ENCODE data around the gene MGAM2. TPM values are rescaled to one million over a fixed set of nuclear protein-coding genes. Genes with fewer than 3 reads are reported as not detected.

Gene MGAM2
- total RNA-seq, 2 experiments from 2014 or later, result not detected

DNA sequence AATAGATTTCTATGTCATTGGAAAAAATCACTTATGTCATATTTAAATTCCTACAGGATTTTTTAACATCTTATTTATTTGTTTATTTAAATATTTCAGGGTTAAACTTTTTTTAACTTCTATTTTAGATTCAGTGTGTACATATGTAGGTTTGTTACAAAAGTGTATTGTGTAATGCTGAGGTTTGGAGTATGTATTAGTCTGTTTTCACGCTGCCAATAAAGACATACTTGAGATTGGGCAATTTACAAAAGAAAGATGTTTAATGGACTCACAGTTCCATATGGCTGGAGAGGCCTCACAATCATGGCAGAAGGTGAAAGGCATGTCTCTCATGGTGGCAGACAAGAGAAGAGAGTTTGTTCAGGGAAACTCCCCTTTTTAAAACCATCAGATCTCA lies 65.4 kb downstream of the MGAM2 start:
- TF ChIP-seq EZH2phosphoT487 (IDR thresholded peaks at IDR 0.05; ENCODE audit: borderline replicate concordance, low read depth, low read length), result no peak
- TF ChIP-seq CTCF (conservative IDR thresholded peaks at IDR 0.05; ENCODE audit: low read length), result no peak
- Histone ChIP-seq H3K4me3 (ENCODE audit: low read depth, low read length, poor library complexity, severe bottlenecking) (no peak overlapping the region), H3K36me3 (ENCODE audit: insufficient read depth, low read length) (no peaks in the 10 kb centered on the region), H3K9me3 (ENCODE audit: low read length) (no peaks in the 10 kb centered on the region), H3K79me2 (ENCODE audit: insufficient read depth, low read depth, low read length) (no peaks in the 10 kb centered on the region), H3K4me2 (ENCODE audit: low read length) (no peak overlapping the region), H2AFZ (ENCODE audit: low read length) (no peak overlapping the region), H4K20me1 (ENCODE audit: insufficient read depth, low read length) (no peaks in the 10 kb centered on the region), H3K9me2 (ENCODE audit: insufficient read depth, low read length) (no peaks in the 10 kb centered on the region; the same call in 1 of the 2 replicates), H3K27ac (ENCODE audit: low read depth, low read length, poor library complexity, severe bottlenecking) (no peak overlapping the region), H3K4me1 (ENCODE audit: insufficient read depth, low read length, poor library complexity, severe bottlenecking) (no peaks in the 10 kb centered on the region)
- intact Hi-C loops (cut with micrococcal nuclease; ENCODE audit: unreplicated experiment), result no loop called here
- CTCF ChIA-PET (ENCODE audit: unreplicated experiment), result no interaction called here
- BruUV-seq (replicated peaks), result no TSS peak
- DNase-seq (ENCODE audit: low spot score), result no peak
- POLR2A ChIA-PET, result no interaction called here

GRCh38 chr7:142177869-142178268 lies 66.4 kb downstream of the MGAM2 start:
- Histone ChIP-seq H3K9me2 (ENCODE audit: insufficient read depth, low read length) (no peaks in the 10 kb centered on the region; the same call in 1 of the 2 replicates), H3K9me3 (ENCODE audit: low read length) (no peaks in the 10 kb centered on the region), H3K4me3 (ENCODE audit: low read depth, low read length, poor library complexity, severe bottlenecking) (no peak overlapping the region), H4K20me1 (ENCODE audit: insufficient read depth, low read length) (no peaks in the 10 kb centered on the region), H3K27ac (ENCODE audit: low read depth, low read length, poor library complexity, severe bottlenecking) (no peak overlapping the region), H3K36me3 (ENCODE audit: insufficient read depth, low read length) (no peaks in the 10 kb centered on the region), H3K4me1 (ENCODE audit: insufficient read depth, low read length, poor library complexity, severe bottlenecking) (no peaks in the 10 kb centered on the region), H3K79me2 (ENCODE audit: insufficient read depth, low read depth, low read length) (no peaks in the 10 kb centered on the region), H3K4me2 (ENCODE audit: low read length) (no peak overlapping the region), H2AFZ (ENCODE audit: low read length) (no peak overlapping the region)
- ChIA-PET CTCF (ENCODE audit: unreplicated experiment) (no interaction called here), POLR2A (no interaction called here)
- TF ChIP-seq EZH2phosphoT487 (IDR thresholded peaks at IDR 0.05; ENCODE audit: borderline replicate concordance, low read depth, low read length), result no peak
- TF ChIP-seq CTCF (conservative IDR thresholded peaks at IDR 0.05; ENCODE audit: low read length), result no peak
- intact Hi-C loops (cut with micrococcal nuclease; ENCODE audit: unreplicated experiment), result no loop called here
- DNase-seq (ENCODE audit: low spot score), result no peak
- BruUV-seq (replicated peaks), result no TSS peak

DNA sequence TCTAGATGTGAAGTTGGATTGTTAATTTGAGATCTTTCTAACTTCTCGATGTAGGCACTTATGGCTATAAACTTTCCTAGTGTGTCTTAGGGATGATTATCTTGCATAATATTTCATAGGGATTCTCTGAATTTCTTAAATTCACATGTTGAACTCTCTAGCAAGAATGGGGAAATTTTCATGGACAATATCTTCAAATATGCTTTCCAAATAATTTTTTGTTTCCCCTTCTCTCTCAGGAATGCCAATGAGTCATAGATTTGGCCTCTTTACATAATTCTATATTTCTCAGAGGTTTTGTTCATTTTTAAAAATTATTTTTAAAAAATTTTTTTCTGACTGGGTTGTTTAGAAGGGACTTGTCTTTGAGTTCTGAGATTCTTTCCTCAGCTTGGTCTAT lies 68.9 kb downstream of the MGAM2 start:
- H3K4me1 ChIP-seq (ENCODE audit: insufficient read depth, low read length, poor library complexity, severe bottlenecking), result no peaks in the 10 kb centered on the region
- no peaks in the 10 kb centered on the region; the same call in 1 of the 2 replicates for H3K9me2 ChIP-seq (ENCODE audit: insufficient read depth, low read length)
- no peaks in the 10 kb centered on the region for H3K9me3 ChIP-seq (ENCODE audit: low read length)
- no peak overlapping the region for H2AFZ ChIP-seq (ENCODE audit: low read length)
- H3K27ac ChIP-seq (ENCODE audit: low read depth, low read length, poor library complexity, severe bottlenecking), result no peak overlapping the region
- TF ChIP-seq EZH2phosphoT487 (IDR thresholded peaks at IDR 0.05; ENCODE audit: borderline replicate concordance, low read depth, low read length) (no peak), CTCF (conservative IDR thresholded peaks at IDR 0.05; ENCODE audit: low read length) (no peak)
- CTCF ChIA-PET (ENCODE audit: unreplicated experiment), result no interaction called here
- BruUV-seq (replicated peaks), result no TSS peak
- no peak for DNase-seq (ENCODE audit: low spot score)
- POLR2A ChIA-PET, result no interaction called here
- intact Hi-C loops (cut with micrococcal nuclease; ENCODE audit: unreplicated experiment), result no loop called here
- H3K79me2 ChIP-seq (ENCODE audit: insufficient read depth, low read depth, low read length), result no peaks in the 10 kb centered on the region
- no peak overlapping the region for H3K4me3 ChIP-seq (ENCODE audit: low read depth, low read length, poor library complexity, severe bottlenecking)
- no peaks in the 10 kb centered on the region for H3K36me3 ChIP-seq (ENCODE audit: insufficient read depth, low read length)
- H4K20me1 ChIP-seq (ENCODE audit: insufficient read depth, low read length), result no peaks in the 10 kb centered on the region
- no peak overlapping the region for H3K4me2 ChIP-seq (ENCODE audit: low read length)
